ENCODE measurements around the gene DAW1.

Gene DAW1

GRCh38 chr2:227853765-227854271 lies 17.6 kb upstream of the DAW1 start:
- TF ChIP-seq CTCF (conservative IDR thresholded peaks at IDR 0.05; ENCODE audit: low read depth, low read length), result no peak
- Histone ChIP-seq H4K20me1 (ENCODE audit: insufficient read depth) (no peaks in the 10 kb centered on the region), H3K79me2 (ENCODE audit: insufficient read depth, low read depth) (no peaks in the 10 kb centered on the region), H3K27ac (no peak overlapping the region), H3K9ac (no peak overlapping the region), H3K27me3 (ENCODE audit: insufficient read depth, low read depth) (no peaks in the 10 kb centered on the region), H2AFZ (ENCODE audit: low read depth) (no peak overlapping the region), H3K4me3 (IDR thresholded peaks at IDR 0.05; ENCODE audit: insufficient read depth, low read depth, low read length) (no peak overlapping the region), H3K36me3 (ENCODE audit: insufficient read depth) (no peaks in the 10 kb centered on the region), H3K4me2 (no peak overlapping the region), H3K4me1 (ENCODE audit: low read depth, poor library complexity, severe bottlenecking) (no peaks in the 10 kb centered on the region)

GRCh38 chr2:227855440-227855839 lies 16.0 kb upstream of the DAW1 start:
- H3K4me2 ChIP-seq, result no peak overlapping the region
- H3K79me2 ChIP-seq (ENCODE audit: insufficient read depth, low read depth), result no peaks in the 10 kb centered on the region
- TF ChIP-seq CTCF (conservative IDR thresholded peaks at IDR 0.05; ENCODE audit: low read depth, low read length), result no peak
- no peaks in the 10 kb centered on the region for H4K20me1 ChIP-seq (ENCODE audit: insufficient read depth)
- H3K27me3 ChIP-seq (ENCODE audit: insufficient read depth, low read depth), result no peaks in the 10 kb centered on the region
- no peaks in the 10 kb centered on the region for H3K36me3 ChIP-seq (ENCODE audit: insufficient read depth)
- H3K9ac ChIP-seq, result no peak overlapping the region
- H3K27ac ChIP-seq, result no peak overlapping the region
- no peaks in the 10 kb centered on the region for H3K4me1 ChIP-seq (ENCODE audit: low read depth, poor library complexity, severe bottlenecking)
- no peak overlapping the region for H3K4me3 ChIP-seq (IDR thresholded peaks at IDR 0.05; ENCODE audit: insufficient read depth, low read depth, low read length)
- no peak overlapping the region for H2AFZ ChIP-seq (ENCODE audit: low read depth)

- Histone ChIP-seq H2AFZ (ENCODE audit: low read depth) (no peak overlapping the region), H3K36me3 (ENCODE audit: insufficient read depth) (no peaks in the 10 kb centered on the region), H3K4me2 (no peak overlapping the region), H3K27ac (no peak overlapping the region), H3K4me1 (ENCODE audit: low read depth, poor library complexity, severe bottlenecking) (no peaks in the 10 kb centered on the region), H3K9ac (no peak overlapping the region), H4K20me1 (ENCODE audit: insufficient read depth) (no peaks in the 10 kb centered on the region), H3K79me2 (ENCODE audit: insufficient read depth, low read depth) (no peaks in the 10 kb centered on the region), H3K27me3 (ENCODE audit: insufficient read depth, low read depth) (no peaks in the 10 kb centered on the region), H3K4me3 (IDR thresholded peaks at IDR 0.05; ENCODE audit: insufficient read depth, low read depth, low read length) (no peak overlapping the region)
- no peak for TF ChIP-seq CTCF (conservative IDR thresholded peaks at IDR 0.05; ENCODE audit: low read depth, low read length)
These were observed 14.7 kb upstream of the DAW1 start for GRCh38 chr2:227856697-227857096.

- Histone ChIP-seq H3K9ac (no peak overlapping the region), H2AFZ (ENCODE audit: low read depth) (no peak overlapping the region), H3K79me2 (ENCODE audit: insufficient read depth, low read depth) (no peaks in the 10 kb centered on the region), H3K27ac (no peak overlapping the region), H3K4me3 (IDR thresholded peaks at IDR 0.05; ENCODE audit: insufficient read depth, low read depth, low read length) (no peak overlapping the region), H3K4me1 (ENCODE audit: low read depth, poor library complexity, severe bottlenecking) (no peaks in the 10 kb centered on the region), H4K20me1 (ENCODE audit: insufficient read depth) (no peaks in the 10 kb centered on the region), H3K4me2 (no peak overlapping the region), H3K36me3 (ENCODE audit: insufficient read depth) (no peaks in the 10 kb centered on the region), H3K27me3 (ENCODE audit: insufficient read depth, low read depth) (no peaks in the 10 kb centered on the region)
- no peak for TF ChIP-seq CTCF (conservative IDR thresholded peaks at IDR 0.05; ENCODE audit: low read depth, low read length)
These were observed 11.2 kb upstream of the DAW1 start for GRCh38 chr2:227860221-227860641.

Measured in KMS-11 (cell line).